ENCODE measurements around the gene MGMT. TPM values are rescaled to one million over a fixed set of nuclear protein-coding genes. Genes with fewer than 3 reads are reported as not detected.

Gene MGMT
- total and polyA plus RNA-seq, 9 of the 15 experiments (the other 6 are each of a cell fraction or from before 2014, with no cell fraction given), result 0.03 to 0.29 (median 0.11) TPM; not detected in 4

DNA sequence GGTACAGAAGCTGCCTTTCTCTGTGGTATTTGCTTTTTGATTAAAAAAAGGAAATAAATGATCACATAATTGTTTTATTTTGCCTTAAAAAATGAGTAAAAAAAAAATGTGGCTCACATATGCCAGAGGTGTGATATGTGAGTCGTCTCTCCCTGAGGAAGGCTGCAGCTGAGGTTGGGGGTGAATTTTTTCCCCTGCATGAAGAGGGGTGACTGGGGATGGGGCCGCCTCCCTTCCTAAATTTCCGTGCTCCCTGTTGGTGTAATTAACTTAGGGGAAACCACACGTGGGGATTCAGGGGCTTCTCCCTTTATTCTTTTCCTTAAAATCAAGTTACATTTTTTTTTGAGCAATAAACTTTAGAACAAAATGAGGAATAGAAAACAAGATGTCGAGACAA lies 35.4 kb downstream of the MGMT start:
- DNase-seq (ENCODE audit: extremely low read depth in 1 of 4, low spot score in 3 of 4) (no peak), FAIRE-seq (no peak), ATAC-seq (no peak)
- H2AFZ ChIP-seq (ENCODE audit: low read depth, low read length), result no peak overlapping the region
- H3K4me2 ChIP-seq (ENCODE audit: insufficient read depth, low read length), result no peak overlapping the region
- H3K4me3 ChIP-seq, result no peak overlapping the region
- TF ChIP-seq JUNB (CRISPR knock-in tag; conservative IDR thresholded peaks at IDR 0.05) (no peak), ZKSCAN3 (CRISPR knock-in tag; IDR thresholded peaks at IDR 0.05) (no peak), ZNF696 (CRISPR knock-in tag; conservative IDR thresholded peaks at IDR 0.05) (no peak), SOX6 (IDR thresholded peaks at IDR 0.05) (no peak), ZFP30 (CRISPR knock-in tag; IDR thresholded peaks at IDR 0.05; ENCODE audit: borderline replicate concordance) (no peak), HNRNPK (IDR thresholded peaks at IDR 0.05; ENCODE audit: low read depth, low read length, poor library complexity, severe bottlenecking) (no peak), RCOR1 (IDR thresholded peaks at IDR 0.05; ENCODE audit: borderline replicate concordance in 1 of 2, low read depth in 2 of 2, low read length in 2 of 2) (no peak), CBFB (CRISPR knock-in tag; IDR thresholded peaks at IDR 0.05) (no peak), NFXL1 (CRISPR knock-in tag; IDR thresholded peaks at IDR 0.05) (no peak), ZNF175 (CRISPR knock-in tag; IDR thresholded peaks at IDR 0.05; ENCODE audit: low read depth) (no peak), BRCA1 (IDR thresholded peaks at IDR 0.05) (no peak), BRCA1 (CRISPR knock-in tag; IDR thresholded peaks at IDR 0.05) (no peak), RFX1 (IDR thresholded peaks at IDR 0.05) (no peak), NCOA6 (IDR thresholded peaks at IDR 0.05) (no peak), EP400 (IDR thresholded peaks at IDR 0.05) (no peak), SREBF1 (IDR thresholded peaks at IDR 0.05; ENCODE audit: borderline replicate concordance, low read depth, low read length) (no peak)
- TF ChIP-seq, protein P1, sequence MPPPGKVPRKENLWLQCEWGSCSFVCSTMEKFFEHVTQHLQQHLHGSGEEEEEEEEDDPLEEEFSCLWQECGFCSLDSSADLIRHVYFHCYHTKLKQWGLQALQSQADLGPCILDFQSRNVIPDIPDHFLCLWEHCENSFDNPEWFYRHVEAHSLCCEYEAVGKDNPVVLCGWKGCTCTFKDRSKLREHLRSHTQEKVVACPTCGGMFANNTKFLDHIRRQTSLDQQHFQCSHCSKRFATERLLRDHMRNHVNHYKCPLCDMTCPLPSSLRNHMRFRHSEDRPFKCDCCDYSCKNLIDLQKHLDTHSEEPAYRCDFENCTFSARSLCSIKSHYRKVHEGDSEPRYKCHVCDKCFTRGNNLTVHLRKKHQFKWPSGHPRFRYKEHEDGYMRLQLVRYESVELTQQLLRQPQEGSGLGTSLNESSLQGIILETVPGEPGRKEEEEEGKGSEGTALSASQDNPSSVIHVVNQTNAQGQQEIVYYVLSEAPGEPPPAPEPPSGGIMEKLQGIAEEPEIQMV (tag; conservative IDR thresholded peaks at IDR 0.05; ENCODE audit: low read depth), result no peak
- no peaks in the 10 kb centered on the region for H3K9me1 ChIP-seq (ENCODE audit: control insufficient read depth, insufficient read depth, low read length)
- H3K27me3 ChIP-seq (ENCODE audit: control insufficient read depth in 2 of 2, insufficient read depth in 2 of 2, low read length in 2 of 2), result no peaks in the 10 kb centered on the region
- H3K36me3 ChIP-seq (ENCODE audit: control insufficient read depth, insufficient read depth, low read length), result no peaks in the 10 kb centered on the region
- no peaks in the 10 kb centered on the region for H3K9me3 ChIP-seq (replicated peaks; ENCODE audit: control insufficient read depth, insufficient read depth, low read depth, low read length)
- 0% methylated on average over 3 of the region's 5 CpGs for WGBS (ENCODE audit: insufficient coverage, low coverage, missing lambda C conversion rate)
- ChIA-PET POLR2A (no interaction called here), CTCF (ENCODE audit: low intra/inter-chr PET ratio) (no interaction called here)
- no peaks in the 10 kb centered on the region for H3K79me2 ChIP-seq (ENCODE audit: control insufficient read depth, insufficient read depth, low read length)
- H4K20me1 ChIP-seq (replicated peaks; ENCODE audit: control insufficient read depth, insufficient read depth, low read length), result no peaks in the 10 kb centered on the region
- H3K4me1 ChIP-seq (replicated peaks in 1 of 2; ENCODE audit: control insufficient read depth in 2 of 2, insufficient read depth in 2 of 2, low read length in 2 of 2), result no peaks in the 10 kb centered on the region
- BruUV-seq (replicated peaks), result no TSS peak
- H3K27ac ChIP-seq (ENCODE audit: extremely low read depth, low read depth, low read length), result no peak overlapping the region
- H3K9ac ChIP-seq (ENCODE audit: insufficient read depth in 1 of 2, low read depth in 2 of 2, low read length in 2 of 2), result no peak overlapping the region
- in situ Hi-C loops (cut with MboI) (no loop called here), intact Hi-C loops (cut with micrococcal nuclease) (no loop called here)

Data from K562 (cell line).